Fibroblast of skin of left biceps (primary cell): ENCODE data around the gene P2RY11.
A peak's percentile ranks its signal among the peaks of the same experiment; 100 is the strongest.

Experiments
- DNase-seq, 2 experiments: peaks; one replicate each; pipeline ENCODE4 v3.0.0-alpha.2; 2013; ENCODE audit warnings: low read depth in 2 of 2

Gene P2RY11

DNA sequence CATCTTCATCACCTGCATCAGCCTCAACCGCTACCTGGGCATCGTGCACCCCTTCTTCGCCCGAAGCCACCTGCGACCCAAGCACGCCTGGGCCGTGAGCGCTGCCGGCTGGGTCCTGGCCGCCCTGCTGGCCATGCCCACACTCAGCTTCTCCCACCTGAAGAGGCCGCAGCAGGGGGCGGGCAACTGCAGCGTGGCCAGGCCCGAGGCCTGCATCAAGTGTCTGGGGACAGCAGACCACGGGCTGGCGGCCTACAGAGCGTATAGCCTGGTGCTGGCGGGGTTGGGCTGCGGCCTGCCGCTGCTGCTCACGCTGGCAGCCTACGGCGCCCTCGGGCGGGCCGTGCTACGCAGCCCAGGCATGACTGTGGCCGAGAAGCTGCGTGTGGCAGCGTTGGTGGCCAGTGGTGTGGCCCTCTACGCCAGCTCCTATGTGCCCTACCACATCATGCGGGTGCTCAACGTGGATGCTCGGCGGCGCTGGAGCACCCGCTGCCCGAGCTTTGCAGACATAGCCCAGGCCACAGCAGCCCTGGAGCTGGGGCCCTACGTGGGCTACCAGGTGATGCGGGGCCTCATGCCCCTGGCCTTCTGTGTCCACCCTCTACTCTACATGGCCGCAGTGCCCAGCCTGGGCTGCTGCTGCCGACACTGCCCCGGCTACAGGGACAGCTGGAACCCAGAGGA lies 2.6 kb downstream of the P2RY11 start:
- no peak for DNase-seq

DNA sequence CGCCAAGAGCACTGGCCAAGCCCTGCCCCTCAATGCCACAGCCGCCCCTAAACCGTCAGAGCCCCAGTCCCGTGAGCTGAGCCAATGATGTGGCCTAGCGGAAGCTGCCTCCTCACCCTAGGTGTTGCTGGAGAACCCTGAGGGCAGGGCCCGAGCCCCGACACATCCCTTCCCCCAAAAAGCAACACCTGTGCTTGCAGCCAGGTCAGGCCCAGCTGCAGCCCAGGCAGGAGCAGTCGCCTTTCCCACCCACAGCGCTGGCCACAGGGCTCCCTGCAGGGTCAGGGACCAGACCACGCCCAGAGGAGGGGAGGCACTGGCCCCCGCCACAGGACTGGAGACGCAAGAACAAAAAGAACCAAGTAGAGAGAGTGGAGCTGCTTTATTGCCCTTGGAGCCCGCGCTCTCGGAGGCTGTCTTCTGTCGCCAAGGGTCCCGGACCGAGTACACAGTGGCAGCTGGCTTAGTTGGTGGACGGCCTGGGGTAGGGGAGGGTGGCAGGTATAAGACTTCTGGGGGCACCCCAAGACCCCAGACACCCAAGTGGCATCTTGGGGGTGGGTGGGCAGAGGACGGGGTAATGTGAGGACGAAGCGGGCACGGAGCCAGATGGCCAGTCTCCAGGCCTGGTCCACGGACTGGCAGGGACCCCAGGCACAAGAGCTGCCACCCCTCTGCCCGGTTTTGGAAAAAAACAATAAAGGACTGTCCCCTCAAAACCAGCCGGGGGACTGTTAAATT lies 3.3 kb downstream of the P2RY11 start:
- no peak for DNase-seq

DNA sequence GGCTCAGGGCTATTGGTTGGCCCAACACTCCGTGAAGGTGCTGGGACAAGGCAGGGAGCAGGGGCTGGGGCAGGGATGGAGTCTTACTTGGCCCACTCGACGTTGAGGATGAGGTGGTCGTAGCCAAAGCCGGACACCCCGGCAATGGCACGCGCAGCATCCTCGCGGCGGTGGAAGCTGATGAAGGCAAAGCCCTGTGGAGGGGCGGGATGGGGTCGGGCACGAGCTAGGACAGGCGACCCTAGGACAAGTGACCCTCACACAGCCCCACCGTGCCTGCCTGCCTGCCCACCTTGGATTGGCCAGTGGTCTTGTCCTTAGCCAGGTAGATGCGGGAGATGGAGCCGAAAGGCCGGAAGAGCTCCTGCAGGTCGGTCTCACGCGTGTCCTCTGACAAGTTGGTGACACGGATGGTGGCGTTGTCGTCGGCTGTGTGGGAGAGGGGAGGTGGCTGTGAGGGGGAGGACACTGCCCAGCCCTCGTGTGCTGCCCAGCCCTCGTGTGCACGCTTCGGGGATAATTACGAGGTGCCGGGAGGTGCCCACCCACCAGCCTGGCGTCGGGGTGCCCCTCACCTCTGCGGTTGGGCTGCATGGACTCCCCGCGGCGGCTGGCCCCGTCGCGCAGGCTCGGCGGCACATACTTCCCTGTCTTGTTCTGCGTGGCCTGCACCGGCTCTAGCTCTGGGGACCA lies 4.0 kb downstream of the P2RY11 start:
- DNase-seq, result no peak

DNA sequence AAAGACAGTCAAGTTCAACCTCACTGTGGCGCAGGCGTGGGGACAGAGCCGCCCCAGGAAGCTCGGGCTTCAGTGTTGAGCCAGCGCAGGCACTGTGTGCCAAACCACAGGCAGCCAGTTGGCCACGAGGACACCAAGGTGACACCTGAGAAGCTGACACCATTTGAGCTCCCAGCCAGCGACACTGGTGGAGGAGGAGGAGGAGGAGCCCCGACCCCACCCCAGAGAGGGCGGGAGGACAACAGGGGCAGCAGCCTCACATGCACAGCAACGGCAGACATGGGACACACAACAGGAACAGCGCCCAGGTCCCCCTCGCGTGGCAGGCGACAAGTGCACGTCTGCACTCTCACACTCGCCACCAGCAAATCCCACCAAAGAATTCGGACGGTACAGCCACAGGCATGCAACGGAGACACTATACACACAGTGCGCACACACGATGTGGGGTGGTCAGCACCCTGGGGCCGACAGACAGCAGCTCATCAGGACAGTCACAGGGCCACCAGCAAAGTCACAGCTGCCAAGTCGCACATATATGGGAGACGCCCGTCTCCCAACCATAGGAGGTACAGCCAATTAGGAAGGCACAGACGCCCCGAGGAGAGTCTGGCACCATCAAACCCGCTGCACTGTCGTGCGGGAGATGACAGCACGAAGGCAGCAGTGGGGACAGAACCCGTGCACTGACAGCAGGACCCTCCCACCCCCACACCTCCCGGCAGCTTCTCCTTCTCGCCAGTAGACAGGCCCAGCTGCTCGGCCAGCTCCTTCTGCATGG lies 4.8 kb downstream of the P2RY11 start:
- DNase-seq, result no peak

DNA sequence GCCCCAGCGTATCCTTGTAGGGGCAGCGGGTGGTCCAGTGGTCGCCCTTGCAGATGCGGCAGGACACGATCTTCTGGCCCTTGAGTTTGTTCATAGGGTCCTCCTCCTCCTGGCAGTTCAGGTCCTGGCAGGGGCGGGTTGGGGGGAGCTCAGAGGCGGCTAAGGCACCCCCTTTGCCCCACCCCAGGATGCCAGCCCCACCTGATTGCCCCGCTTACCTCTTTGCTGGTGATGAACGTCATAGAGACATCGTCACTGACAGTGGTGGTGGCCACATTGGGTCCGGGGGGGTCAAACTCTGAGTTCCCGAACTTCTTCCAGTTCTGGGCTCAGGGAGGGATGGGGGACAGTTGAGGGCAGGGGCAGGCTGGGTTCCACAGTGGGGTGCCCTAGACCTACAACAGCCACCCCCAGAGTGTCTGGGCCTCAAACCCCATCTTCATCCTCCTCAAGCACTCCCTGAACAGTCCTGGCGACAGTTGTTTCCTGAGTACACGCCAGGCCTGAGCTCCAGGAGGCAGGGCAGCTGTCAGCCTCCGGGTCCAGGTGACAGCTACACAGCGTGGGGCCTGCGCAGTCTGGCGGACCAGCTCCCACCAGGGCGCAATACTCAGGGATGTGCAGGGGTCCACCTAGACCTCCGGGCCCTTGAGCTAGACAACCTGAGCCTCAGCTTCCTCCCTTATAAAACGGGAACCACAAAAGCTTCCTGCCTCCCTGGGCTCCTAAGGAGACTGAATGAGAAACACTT lies 5.5 kb downstream of the P2RY11 start:
- DNase-seq, result no peak

DNA sequence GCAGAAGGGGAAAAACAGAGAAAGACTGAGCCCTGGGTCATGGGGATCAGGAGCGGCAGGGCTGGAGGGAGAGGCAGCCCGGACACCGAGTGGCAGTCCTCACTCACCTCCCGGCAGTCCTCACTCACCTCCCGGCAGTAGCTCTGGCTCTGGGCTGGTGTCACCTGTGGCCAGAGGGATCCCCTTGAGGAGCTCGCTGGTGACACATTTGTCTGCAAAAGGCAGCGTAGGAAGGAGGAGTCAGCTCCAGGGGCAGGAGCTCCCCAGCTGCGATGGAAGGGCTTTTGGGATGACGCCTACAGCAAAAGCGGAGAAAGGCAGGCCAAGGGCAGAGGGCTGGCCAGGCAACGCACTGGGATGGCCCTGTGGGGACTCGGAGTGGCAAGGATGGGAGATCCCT lies 7.5 kb downstream of the P2RY11 start:
- DNase-seq, result no peak

DNA sequence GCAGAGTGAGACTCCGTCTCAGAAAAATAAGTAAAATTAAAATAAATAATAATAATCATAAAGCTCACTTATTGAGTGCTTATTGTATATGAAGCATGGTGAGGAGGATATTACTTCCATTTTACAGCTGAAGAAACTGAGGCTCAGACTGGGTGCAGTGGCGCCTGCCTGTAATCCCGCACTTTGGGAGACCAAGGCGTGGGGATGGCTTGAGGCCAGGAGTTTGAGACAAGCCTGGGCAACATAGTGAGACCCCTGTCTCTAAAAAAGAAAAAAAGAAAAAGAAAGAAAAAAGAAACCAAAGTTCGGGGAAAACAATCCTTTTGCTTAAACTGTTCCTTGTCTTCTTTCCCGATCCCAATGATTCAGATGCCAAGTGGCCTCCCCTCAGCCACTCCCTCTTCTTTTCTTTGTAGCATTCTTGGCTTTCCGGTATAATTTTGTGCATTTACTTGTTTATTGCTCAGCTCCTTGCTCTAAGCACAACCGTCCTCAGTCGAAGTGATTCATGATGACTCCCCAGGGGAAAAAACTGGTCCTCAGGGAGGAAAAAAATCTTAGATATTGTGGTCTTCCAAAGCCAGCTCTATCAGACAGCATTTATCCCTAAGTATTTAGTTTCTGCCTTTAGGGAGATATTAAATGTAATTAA lies 9.2 kb downstream of the P2RY11 start:
- DNase-seq, result peak; percentile 51 to 60

DNA sequence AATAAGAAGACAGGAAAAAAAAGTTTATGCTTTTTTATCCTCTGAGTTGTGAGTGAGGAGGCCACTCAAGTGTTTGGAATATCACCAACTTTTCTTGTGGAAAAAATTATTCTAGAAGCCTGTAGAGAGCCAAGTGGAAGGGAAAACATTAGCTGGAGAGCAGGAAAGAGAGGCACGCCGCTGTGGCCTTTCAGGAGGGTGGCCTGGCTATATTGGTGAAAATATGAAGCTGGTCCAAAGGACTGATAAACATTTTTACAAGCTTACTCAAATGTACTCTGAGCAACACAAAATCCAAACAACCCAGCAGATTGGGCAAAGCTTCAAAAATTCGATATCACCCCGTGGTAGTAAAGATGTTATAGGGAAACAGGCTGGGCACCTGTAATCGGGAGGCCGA lies 10.6 kb downstream of the P2RY11 start:
- no peak for DNase-seq

DNA sequence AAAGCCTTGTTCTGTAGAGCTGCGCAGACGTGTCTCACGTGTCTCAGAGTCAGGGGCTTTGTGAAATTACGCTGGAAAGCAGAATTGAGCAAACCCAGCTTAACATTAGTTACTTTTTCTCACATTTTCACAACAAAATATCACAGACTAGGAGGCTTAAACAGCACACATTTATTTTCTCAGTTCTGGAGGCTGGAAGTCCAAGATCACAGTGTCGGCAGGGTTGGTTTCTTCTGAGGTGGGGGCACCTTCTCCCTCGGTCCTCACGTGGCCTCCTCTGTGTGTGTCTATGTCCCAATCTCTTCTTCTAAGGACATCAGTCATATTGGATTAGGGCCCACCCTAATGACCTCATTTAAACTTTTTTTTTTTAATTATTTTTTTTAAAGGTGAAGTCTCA lies 12.9 kb downstream of the P2RY11 start:
- no peak for DNase-seq

DNA sequence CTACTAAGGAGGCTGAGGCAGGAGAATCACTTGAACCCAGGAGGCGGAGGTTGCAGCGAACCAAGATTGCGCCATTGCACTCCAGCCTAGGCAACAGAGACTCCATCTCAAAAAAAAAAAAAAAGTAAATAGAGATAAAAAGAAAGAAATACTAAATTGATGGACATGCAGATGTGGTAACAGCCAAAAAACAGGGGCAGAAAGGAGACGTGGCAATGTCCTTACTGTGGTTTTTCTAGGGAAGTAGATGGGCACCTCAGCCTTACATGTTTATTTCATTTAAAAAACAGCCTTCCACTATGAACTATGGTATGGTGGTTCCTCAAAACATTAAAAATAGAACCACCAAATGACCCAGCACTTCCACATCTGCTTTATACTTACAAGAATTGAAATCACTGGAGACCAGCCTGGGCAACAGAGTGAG lies 14.7 kb downstream of the P2RY11 start:
- no peak for DNase-seq

DNA sequence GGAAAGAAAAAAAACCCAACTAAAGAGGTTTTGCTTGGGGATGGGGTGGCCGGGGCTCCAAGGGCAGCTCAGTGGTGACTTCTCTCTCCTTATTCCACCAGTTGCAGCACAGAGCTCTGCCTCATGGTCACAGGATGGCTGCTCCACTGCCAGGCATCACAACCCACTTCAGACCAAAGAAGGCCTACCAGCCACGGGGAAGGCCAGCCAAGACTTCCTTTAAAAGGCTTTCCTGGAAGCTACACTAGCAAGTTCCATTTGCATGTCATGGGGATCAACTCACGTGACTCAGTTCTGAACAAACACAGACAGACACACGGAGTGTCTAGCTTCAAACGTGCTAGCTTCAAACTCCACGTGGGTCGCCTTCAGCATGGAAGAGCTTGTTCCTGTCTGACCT lies 21.4 kb downstream of the P2RY11 start:
- DNase-seq, result no peak

DNA sequence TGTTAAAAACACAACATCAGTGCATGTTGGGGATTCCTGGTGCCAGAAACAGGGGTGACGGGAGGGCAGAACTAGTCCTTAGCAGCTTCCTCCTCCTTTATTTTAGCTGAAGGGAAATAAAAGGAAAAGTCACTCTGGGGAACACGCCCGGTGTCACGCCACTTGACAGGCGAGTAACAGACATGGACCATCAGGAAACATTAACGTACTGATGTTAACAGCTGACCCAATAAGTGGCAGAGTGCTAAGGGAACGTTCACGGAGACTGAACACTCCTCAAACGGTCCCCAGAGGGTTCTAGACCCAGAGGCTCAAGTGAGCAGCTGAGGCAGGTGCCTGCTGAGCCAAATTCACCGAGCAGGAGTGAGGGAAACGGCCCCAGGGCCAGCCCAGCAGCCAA lies 22.1 kb downstream of the P2RY11 start:
- DNase-seq, result no peak

DNA sequence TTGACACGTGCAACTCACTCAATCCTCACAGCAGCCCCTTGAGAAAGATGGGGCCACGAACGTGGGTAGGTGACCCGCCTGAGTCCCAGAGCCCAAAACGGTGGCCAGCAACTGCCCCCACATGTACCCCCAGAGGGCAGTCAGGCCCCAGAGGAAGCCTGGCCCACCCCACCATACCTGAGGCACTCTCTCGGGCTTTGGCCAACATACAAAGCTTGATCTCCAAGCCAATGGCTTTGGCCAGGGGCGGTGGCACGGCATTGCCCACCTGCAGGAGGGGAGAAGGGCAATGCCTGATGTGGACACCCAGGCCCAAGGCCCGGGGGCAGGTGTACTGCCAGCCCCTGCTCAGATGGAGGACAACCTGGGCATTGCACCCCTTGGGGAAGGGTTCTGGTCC lies 22.5 kb downstream of the P2RY11 start:
- DNase-seq, result no peak

DNA sequence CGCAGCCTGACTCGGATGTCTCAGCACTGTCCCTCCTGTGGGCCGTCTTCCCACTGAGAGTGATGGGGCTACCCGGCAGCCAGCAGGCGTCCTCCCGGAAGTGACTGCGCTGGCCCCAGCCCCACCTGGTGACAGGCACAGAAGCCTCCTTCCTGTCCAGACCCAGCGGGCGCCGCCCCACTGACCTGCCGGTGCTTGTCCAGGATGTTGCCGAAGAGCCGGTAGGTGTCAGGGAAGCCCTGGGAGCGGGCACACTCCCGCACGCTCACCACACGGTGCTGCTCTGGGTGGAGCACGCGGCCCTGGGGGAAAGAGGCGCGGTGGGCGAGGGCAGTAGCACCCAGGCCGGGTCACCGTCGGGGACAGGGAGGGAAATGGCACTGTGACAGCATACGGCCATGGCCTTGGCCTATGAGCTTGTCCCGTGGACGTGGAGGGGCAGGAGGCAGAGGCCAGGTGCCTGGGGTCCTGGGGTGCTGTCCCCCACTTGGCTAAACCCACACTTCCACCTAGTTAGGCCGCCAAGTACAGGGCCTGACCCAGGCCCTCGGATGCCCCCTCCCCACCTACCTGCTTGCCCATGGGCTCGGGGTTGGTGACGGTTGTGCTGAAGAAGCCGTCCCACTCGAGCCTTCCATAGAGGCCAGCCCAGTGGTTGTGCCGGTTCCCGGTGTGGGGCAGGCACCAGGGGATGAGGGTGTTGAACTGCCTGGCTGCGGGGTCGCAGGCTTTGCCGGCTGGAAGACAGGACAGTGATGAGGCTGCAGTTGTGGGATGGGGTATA lies 24.2 kb downstream of the P2RY11 start:
- DNase-seq, result no peak

DNA sequence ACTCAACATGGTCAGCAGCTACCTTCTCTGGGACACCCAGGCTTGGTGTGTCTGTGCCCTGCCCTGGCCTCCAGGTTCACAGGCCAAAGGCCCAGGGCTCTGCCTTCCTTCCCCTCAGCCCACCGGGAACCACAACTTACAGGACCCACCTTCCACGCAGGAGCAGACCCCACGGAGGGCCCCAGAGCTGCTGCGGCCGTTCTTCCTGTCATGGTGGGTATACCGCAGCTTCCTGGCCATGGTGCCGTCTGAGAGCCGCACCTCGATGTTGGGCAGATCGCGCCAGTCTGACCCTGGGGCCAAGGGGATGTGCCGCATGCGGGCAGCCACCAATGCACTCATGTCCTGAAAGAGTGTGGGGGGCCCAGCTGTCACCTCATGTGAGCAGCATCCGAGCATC lies 25.4 kb downstream of the P2RY11 start:
- DNase-seq, result no peak

DNA sequence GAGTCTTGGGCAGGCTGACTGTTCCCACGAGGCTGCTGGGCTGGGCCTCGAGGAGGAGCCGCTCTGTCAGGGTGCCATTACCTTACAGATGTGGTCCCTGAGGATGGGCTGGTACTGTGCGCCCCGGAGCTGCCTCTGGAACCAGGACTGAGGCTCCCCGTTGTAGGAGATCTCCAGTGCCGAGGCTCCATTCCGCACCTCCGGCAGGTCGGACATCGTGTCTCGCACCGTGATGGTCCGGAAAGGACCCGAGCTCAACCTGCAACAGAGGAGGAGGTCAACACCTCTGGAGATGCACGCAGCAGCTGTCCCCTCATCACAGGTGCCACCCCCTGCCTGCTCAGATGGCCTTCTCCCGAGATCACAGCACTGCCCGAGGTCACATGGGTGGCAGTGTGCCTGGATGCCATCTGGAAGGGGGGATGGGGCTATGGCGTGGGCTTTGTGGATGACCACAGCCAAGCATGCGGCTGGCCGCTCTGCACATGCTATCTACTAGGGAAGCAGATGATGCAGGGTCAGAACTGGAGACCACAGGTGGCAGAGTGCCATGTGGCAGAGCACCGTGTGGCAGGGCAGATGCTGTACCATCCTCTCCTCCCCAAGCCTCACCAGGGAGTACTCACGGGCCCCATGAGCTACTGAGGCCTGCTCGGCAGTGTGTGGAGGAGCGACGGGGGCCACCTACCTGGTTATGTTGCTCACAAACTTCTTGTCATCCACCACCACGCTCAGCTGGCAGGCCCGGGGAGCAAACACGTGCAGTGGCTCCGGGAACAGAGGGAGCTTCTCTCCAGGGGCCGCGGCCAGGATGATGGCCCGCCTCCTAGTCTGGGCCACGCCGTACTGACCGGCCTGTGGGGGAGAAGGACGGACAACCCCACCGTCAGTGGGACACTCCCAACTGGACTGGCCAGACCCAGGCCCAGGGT lies 26.5 kb downstream of the P2RY11 start:
- no peak for DNase-seq

DNA sequence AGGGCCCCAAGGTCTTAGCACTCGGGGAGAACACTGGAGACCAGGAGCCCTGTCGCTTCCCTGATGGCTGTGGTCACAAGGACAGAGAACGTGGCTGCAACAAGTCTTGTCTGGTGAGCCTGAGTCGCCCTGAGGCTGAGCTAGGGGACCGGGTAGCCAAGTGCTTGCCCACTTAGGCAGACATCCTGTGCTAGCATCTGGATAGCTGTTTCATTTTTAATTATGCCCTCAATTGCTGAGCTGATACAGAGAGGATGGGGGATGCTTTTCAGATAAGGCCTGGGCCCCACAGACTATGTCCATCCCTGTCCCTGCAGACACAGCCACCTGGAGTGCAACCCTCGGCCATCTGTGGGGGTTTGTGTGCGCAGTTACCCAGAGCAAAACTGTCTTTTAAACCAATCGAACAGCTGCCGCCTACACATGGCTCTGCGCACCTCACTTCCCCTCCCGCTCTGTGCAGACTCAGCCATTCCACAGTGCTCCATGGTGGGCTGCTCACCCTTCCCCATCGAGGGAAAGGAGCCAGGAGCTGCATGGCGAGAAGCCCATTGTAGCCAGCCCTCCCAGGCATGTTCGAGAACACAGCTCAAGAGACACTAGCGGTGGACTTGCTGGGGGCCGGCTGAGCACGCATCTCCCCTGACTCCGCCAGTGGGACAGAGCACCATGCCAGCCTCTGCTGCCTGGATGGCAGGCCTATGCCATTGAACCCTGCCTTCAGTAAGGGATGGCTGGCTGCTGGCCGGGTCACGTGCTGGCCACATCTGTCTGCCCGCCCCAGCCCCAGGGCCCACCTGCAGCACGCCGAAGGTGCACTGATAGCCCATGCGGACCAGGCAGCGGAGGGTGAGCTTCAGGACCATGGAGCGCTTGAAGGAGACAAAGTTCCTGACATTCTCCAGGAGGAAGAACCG lies 27.6 kb downstream of the P2RY11 start:
- DNase-seq, result no peak

DNA sequence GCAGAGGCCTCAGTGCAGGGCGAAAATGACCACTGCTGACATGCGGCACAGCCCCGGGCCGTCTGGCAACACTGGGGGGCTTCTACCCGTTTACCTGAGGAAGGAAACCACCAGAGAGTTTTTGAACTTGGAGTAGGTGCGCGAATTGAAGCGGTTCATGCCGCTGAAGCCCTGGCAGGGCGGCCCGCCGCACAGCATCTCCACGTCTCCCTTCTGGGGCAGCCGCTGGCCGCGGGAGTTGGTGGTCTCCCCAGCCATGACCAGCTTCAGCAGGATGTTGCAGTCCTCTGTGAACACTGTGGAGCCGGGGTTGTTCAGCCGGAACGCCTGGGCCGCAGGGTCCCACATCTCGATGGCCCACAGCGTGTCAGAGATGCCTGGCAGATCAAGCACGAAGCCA lies 28.5 kb downstream of the P2RY11 start:
- no peak for DNase-seq
